Stimulated activated CD8-positive, alpha-beta memory T cell treated with anti-CD3 and anti-CD28 coated beads, Interleukin-15, amount 100 ng/mL, for 24 hours (primary cell): ENCODE measurements around the gene CDHR5.
A peak's percentile ranks its signal among the peaks of the same experiment; 100 is the strongest.
"Not testable (repeated sequence)": the region's sequence is repeated elsewhere in the genome, so short reads cannot be mapped to it uniquely, and the experiment has no call there.

ENCODE experiments used
- DNase-seq: peaks from one replicate; pipeline ENCODE4 v3.0.0-alpha.2; 2020; ENCODE audit warnings: low read depth

Gene CDHR5

DNA sequence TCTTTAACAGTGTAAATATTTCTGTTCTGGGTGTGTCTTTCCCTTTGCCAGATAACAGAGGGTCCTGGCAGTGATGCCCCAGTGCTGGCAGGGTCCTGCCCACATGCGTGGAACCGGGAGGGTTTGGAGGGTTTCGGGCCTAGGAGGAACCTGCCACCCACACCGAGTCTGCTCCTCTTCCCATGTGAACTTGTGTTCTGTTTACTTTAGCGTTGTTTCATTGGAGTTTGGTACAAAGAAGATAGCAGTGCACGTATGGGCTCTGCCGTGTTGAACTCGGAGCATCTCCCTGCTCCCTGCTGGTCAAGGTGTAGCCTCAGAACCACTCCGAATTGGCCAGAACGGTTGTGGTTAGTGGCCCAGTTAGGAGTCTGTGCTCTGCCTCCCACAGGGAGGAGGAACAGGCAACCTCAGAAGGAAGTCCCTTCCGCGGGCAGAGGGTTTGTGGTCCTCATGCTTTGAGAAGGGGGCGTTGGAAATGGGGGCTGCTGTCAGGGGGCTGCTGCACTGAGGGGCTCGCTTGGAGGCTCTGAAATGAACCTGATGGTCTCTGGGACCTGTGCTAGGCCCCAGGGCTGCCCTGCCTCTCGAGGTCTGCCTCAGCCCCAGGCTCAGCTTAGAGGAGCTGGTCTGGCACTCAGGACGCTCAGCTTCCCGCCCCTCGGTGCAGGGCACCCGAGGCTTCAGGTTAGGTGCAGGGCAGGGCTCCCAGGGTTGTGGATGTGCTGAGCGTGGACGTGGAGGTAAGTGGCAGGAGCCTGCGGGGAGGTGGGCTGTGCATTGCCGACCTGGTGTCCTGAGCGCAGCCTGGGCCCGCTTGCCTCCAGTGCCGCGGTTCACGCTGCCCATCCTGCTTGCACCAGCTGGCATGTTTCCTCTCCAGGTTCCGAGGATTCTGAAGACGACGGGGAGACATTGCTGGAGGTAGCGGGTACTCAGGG is 38.1 kb downstream of the CDHR5 start:
- no peak for DNase-seq

DNA sequence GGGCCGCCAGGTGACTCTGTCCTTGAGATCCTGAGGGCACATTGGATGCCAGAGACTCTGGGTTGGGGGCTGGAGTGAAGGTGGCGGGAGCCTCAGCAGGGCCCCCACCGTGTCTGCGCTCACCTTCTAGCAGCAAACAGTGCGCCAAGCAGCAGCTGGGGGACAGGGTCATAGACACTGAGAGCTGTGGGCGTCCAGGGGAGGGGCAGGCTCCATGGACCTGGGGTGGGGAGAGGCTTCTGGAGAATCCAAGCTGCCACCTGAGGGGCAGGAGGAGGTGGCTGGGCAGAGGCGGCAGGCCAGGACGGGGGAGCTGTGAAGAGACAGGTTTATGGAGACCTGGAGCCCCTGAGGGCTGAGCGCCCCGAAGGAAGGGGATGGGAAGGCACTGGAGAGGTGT is 40.5 kb downstream of the CDHR5 start:
- DNase-seq, result no peak

DNA sequence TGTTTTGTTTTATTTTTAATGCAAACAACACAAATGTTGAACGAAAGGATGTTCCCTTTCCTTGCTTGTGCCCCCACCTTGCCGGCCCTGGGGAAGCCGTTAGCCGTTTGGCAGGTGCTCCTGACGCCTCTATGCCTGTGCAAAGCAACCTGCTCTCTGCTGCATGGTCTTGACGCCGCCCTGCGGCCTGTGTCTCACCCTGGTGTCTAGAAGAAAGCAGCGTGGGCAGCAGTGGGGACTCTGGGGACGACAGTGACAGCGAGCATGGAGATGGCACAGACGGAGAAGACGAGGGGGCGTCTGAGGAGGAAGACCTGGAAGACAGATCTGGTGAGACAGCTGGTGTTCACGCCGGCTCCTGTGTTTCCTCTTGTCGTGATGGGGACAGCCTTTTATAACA is 43.0 kb downstream of the CDHR5 start:
- no peak for DNase-seq

DNA sequence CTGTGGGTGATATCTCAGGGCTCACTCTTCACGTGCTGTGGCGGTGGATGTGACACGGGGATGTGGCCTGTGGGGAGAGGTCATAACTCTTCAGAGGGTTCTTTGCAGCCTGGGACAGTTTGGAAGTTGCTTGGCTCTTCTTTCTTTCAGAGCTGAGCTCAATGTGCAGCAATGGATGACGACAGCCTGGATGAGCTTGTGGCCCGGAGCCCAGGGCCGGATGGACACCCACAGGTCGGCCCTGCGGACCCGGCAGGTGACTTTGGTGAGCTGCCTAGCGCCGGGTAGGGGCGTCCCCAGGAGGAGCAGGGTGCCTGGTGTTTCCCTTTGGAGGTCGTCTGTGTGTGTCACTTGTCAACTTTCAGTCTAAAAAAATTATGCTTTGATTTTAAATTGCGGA is 43.4 kb downstream of the CDHR5 start:
- no peak for DNase-seq

DNA sequence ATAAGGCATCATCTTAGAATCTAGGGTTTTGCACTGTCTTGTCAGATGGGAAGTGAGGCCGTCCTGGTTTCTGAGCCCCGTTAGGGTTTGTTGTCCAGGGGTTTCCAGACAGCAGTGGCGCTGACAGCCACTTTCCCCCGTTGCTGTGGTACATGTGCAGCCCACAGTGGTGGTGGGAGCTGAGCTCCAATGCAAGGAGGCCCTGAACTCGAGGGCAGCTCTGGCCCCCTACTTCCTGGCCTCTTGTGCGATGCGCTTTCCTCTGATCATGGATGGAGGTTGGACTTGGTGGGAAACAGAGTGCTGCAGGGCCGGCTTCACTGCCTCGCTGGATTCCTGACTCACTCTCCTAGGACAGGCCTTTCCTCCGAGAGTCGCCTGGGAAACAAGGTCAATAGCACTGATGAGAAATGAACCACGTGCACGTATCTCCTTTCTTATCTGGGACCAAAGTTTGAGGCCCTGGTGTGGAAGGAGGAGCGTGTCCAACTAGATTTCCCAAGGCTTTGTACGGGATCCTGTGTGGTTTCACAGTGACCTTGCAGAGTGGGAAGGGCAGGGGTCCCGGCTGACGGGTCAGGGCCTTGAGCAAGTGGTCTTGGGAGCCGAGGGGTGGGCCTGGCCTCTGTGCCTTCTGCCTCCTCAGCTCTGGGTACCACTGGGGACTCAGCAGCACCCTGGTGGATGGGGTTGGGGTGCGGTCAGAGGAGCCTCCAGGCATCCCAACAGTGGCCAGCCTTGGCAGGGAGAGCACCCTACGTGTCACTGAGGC is 44.7 kb downstream of the CDHR5 start:
- no peak for DNase-seq

DNA sequence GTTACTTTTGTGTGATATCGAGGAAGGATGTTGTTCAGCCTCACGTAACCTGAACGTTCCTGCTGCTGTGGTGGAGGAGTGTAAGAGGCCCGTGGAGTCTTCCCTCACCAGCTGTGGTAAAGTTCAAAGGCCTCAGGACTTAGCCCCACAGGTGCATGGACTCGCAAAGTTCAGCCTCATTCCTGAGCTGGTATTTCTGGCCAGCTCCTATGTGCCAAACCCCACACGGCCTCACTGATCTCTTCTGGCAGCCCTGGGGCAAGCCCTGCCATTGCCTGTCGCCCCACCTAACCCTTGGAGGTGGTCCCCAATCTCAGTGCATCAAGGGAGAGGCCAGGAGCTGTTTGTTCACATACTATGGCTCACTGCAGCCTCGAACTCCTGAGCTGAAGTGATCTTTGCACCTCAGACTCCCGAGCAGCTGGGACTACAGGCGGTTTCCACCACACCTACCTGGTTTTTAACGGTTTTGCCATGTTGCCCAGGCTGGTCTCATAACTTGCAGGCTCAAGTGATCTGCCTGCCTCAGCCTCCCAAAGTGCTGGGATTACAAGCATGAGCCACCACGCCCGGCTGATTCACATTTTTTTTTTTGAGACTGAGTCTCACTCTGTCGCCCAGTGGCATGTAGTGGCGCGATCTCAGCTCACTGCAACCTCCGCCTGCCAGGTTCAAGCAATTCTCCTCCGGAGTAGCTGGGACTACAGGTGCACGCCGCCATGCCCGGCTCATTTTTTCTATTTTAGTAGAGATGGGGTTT is 46.3 kb downstream of the CDHR5 start:
- no peak for DNase-seq

DNA sequence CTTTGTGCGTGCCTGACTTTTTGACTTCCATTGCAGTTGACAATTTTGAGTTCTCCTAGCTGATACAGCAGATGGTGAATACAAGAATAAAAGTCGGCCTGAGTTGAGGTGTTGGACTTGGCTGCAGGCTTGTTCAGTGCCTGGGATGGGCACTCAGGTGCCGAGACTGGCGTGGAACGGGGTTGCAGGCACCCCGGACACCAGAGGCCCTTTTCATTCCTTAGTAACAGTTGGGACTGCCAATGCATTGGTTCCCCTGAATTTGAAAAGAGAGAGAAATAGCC is 47.2 kb downstream of the CDHR5 start:
- DNase-seq, result no peak

DNA sequence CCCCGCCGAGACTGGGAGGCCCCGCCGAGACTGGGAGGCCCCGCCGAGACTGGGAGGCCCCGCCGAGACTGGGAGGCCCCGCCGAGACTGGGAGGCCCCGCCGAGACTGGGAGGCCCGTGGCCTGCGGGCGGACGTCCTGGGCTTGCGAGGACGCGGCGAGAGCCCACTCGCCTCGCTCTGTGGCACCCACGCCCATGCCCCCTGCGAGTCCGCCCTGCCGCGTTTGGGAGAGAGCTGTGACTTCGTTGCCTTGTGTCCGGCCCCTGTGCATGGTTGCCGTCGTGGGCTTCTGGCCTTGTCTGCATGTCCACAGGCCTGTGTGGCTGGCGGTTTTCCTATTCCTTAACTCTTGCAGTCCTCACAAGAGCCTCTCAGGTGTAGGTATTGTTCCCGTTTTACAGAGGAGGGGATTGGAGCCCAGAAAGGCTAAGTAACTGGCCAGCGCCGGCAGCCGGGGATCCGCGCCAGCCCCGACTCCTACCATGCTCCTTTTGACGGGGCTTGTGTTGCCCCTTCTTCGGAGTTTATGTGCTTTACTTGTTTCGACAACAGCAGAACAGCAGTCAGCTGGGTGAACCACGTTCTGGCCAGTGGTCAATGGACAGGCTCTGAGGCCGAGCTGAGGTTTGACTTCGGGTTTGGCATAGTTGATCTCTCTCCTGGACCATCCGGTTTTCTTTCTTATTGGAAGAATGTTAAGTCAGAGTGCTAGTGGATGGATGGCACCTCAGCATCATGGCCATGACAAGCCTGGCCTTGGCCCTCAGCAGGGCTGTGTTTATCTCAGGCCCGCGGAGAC is 47.7 kb downstream of the CDHR5 start:
- no peak for DNase-seq

DNA sequence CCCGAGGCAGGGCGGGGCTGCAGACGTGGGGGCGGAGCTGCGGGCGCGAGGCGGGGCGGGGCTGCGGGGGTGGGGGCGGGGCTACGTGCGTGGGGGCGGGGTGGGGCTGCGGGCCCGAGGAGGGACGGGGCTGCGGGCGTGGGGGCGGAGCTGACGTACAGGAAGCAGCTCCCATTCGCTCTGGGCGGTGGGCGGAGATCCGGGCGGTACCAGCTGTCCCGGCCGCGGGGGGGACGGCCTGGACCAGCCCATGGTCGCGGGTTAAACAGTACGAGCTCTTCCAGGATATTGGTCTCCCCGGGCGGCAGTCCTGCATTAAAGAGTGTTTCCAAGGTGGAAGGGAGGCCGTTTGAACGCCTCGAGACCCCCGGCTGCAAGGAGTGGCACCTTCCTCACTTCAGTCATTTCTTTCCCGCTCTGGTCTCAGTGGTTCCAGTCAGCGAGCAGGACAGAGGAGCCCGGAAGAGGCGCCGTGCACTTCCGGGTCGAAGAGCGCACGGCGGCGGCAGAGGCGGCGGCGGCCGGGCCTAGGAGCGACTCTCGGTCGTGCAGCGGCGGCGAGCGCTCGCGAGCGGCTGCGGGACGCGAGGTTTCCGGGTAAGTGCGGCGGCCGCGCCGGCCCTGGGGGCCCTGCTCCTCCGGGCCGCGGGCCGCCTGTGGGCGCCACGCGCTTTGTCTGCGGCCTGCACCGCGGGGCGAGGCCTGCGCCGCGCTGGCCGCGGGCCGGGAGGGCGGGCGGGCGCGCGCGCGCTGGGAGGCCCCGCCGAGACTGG is 48.6 kb downstream of the CDHR5 start, which contains the start of gene PHRF1:
PHRF1 (plus strand) TSS at position 475 of the 773 bp plus-strand sequence. CDS start 5,043 bp downstream, outside the sequence.
- peak; percentile 89 for DNase-seq

DNA sequence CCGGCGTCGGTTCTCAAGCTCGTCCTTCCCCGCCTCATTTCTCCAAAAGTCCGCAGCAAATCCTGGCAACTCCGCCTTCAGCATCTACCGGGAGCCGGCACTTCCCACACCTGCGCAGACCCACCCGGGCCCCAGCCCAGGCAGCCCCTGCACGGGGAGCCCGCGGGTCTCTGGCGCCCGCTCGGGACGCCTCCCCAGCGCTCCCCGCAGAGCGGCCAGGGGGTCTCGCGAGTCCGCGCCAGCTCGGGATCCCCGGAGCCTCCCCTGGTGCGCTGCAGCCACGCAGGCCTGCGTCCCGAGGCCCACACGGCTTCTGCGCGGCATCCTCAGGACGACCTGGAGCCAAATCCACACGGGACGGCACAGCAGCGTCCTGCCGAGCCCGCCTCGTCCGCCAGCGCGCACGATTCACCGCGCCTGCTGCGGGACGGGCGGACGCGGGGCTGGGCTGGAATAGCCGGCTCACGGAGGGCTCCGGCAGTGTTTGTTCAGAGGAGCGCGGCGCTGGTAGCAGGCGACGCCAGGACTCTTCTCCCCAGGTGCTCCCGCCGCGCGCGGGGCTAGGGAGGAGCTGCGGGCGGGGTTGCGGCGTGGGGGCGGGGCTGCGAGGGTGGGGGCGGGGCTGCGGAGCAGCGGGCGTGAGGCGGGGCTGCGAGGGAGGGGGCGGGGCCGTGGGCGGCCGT is 49.3 kb downstream of the CDHR5 start:
- DNase-seq, result no peak

DNA sequence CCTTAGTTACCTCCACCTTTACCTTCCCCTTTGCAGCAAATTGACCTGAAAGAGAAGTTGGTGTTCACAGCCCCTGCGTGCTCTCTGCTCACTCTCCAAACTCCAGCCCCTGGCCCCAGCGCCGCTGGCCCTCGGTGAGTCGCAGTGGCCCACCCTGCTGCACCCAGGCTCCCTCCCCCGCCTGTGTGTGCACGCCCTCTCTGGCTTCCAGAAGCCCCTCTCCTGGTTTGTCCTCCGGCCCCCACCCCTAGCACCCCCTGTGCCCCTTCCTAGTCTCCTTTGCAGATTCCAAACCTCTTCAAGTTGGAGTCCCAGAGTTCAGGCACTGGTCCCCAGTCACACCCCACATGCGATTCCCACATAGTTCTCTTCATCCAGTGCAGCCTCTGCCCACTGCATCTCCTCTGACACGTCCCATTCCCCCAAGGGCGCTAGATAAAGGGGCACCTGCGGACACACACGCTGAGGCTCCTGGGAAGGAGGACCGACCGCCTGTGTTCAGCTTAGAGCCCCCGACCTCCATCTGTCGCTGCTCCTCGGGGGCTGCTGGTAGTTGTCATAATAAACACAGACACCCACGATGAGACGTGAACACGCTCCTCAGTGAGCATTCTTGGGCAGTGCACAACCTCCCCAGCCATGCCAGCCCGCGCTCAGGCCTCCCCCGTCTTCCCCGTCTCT is 50.0 kb downstream of the CDHR5 start:
- DNase-seq, result no peak

DNA sequence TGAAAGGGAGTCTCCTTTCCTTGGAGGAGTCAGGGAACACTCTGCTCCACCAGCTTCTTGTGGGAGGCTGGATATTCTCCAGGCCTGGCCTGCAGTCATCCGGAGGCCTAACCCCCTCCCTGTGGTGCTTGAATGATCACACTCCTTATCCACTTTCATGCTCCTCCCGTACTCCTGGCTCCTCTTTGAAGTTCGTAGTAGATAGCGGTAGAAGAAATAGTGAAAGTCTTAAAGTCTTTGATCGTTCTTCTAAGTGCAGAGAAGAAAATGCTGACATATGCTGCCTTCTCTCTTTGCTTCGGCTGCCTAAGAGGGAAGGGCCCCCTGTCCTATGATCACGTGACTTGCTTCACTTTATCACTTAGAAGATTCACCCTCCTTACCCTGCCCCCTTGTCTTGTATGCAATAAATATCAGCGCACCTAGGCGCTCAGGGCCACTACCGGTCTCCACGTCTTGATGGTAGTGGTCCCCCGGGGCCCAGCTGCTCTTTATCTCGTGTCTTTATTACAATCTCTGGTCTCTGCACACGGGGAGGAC is 50.7 kb downstream of the CDHR5 start:
- not testable (repeated sequence) for DNase-seq

DNA sequence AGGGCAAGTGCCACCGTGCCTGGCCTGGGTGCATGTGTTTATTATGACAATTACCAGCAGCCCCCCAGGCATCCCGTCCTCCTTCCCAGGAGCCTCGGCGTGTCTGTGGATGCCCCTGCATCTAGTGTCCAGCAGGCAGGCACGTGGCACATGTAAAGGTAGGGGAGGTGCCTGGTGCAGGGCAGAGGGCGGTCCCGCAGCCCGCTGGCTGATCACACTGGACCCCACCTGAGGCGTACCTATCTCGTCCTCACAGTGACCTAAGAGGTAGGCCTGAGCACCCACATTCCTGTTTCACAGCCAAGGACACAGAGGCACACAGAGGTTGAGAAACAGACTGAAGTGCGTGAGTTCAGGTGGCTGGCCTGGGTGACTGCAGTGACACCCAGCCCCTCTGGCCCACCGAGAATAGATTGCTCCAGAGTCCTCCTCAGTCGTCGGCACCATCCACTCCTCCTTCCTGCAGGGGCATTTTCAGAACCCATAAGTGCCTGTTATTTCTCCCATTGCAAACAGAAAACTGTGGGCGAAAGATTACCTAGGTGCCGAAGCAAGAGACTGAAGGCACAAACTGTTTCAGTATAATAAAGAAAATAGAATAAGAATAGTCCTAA is 51.5 kb downstream of the CDHR5 start:
- DNase-seq, result no peak

DNA sequence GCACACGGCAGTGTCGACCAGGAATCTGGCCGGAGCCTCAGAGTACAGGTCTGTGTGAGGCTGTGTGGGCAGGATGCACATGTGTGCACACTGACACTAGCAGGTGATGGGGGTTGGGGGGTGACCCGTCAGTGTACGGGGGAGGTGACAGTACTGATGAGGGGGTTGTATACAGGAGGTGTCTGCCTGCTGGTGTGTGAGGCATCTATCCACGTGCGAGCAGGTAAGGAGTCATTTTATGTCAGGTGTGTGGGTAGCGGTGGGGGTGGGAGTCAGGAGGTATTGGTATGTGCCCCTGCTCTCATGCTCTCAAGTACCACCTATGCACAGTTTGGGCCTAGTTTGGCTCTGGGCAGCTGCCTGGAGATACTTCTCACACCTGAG is 53.0 kb downstream of the CDHR5 start:
- DNase-seq, result no peak

DNA sequence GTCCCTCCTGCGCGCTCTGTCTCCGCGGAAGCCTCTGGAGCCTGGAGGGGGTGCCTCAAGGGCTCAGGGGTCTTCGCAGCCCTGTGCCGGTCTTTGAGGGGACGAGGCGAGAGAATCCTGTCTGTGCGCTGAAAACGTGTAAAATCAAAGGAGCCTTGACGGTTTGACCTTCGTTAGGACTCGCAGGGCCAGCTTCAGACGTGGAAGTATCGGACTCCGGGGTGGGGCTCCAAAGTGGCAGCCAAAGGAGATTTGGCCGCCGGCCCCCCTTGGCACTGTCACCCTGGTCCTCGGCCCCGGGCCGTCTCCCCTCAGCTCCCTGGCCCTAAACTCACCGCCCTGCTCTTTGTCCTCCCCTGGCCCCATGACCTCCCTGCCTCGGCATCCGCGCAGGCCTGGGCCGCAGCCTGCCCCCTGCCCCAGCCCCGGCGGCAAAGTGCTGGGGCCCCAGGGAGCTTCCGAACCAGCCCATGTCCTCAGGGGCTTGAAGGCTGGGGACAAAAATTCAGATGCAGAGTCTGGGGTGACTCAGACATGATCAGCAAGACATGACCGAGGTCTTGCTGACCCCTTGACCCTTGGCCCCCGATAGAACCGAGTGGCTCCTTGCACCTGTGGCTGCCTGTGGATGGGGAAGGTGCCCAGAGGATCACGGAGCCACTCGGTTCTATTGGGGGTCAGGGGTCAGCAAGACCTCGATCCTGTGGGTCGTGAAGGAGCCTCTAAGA is 55.4 kb downstream of the CDHR5 start:
- no peak for DNase-seq

DNA sequence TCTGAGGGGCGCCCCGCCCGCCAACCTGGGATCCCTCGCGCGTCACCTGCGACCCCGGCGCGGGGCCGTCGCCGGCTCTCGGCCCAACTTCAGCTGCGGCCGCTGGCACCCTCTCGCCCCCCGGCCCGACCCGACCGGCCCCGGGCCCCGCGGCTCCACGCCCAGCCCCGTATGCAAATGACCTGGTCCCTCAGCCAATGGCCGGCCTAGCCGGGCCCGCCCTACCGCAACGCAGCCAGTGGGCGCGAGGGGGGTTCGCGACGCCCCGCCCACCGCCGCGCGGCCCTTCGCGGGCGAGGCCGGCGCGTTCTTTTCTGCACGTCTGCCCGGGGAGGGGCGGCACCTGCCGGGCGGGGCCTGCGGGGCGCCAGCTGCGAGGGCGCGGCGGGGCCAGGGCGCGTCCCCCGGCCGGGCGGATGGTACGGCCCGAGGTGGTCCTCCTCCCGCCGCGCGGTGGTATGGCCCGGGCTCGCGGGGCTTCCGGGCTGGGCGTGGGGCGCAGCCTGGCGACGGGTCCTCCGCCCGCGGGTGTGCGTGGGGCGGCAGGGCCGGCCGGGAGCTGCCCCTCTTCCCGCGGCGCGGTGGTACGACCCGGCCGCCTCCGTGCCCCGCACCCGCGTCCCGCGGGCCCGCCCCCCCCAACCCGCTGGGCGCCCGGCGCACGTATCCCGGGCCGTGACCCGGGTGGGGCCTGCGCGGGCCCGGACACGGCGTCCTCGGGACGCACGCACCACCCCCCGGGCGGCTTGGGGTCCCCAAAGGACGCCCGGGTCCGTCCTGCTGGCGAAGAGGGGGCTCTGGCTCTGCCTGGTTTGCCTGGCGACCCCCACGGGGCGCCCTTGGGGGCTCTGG is 56.2 kb downstream of the CDHR5 start:
- peak; percentile 77 for DNase-seq

DNA sequence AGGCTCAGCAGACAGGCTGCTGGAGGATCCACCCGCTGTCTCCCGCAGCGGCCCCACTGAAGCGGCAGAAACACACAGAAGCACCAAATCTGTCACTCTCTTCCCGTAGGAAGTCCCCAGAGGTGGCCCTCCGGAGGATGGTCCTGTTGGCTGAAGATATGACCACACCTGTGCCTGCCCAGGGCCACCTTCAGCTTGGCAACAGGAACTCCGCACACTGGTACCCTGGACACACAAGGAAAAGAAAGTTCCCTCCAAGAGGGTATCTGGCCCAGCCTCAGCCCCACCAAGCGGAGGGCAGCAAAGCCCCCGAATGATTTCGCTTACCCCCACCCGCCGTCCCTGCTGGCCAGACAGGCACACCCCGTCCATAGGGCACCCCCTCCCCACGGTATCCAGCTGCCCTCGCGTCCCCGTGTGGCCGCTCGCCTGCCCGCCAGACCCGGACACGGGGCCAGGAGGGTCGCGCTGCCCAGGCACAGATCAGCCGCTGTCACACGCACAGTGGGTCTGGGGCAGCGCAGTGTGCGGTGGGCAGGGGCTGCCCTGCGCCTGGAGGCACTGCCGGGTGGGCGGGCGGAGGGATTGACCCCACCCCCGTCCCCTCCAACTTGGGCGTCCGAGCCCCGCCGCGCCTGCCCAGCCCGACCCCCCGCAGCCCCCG is 57.0 kb downstream of the CDHR5 start:
- no peak for DNase-seq
